ENCODE results near the gene P2RX6.

DNA sequence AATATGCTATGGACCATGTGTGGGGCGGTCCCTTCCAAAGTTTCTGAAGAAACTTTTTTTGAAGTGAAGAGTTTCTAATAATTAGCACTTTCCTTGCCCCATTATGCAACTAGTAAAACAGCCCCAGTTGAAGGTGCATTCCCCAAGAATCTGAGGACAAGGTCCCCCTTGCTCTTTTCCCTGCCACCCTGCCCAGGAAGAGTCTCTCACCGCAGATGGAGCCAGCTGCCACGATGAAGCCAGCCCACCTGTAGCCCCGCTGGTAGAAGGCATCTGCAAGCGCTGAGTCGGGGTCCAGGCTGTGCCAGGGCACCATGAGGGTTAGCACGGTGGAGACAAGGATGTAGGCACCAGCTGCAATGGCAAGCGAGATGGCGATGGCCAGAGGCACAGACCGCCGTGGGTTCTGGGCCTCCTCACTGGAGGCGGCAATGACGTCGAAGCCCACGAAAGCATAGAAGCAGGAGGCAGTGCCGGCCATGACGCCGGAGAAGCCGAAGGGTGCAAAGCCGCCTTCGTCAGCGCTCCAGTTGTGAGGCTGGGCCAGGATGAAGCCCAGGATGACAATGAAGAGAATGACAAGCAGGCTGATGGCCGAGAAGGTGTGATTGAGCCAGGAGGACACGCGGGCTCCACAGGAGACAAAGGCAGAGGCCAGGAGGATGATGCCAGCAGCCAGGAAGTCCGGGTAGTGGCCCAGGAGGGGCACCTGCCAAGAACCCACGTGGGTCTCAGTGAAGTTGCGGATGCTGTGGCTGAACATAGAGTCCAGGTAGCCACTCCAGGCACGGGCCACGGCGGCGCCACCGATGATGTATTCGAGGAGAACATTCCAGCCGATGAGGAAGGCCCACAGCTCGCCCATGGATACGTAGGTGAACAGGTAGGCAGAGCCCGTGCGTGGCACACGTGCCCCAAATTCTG, 15.9 kb downstream of the P2RX6 start:
- no peak for TF ChIP-seq TAF1 (IDR thresholded peaks at IDR 0.05; ENCODE audit: low read depth, low read length)
- no peak for TF ChIP-seq POLR2A (IDR thresholded peaks at IDR 0.05; ENCODE audit: low read depth, low read length)
- TF ChIP-seq SPI1 (IDR thresholded peaks at IDR 0.05; ENCODE audit: low read depth, low read length): no peak
- TF ChIP-seq POLR2AphosphoS5 (IDR thresholded peaks at IDR 0.05; ENCODE audit: low read depth, low read length): no peak
- no peak for TF ChIP-seq POU2F2 (IDR thresholded peaks at IDR 0.05; ENCODE audit: low read depth, low read length)
